ENCODE measurements around the gene NOX5.

DNA sequence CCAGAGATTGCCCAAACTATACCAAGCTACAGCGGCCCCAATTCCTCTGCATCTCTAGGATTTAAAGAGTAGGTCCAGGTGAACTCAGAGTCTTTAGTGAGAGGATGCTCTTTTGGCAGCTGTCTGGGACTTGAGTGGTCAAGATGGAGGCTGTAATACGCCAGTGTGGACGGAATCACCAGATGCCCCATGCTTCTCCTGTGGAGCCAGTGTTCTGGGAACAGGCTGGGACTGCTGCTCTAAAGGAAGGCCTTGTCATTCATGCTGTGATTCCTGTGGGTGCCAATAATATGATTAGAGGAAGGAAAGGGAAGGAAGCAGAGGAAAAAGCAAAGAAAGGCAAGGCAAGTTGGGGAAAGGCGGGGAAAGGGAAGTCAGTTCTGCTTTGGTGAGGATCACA, 17.4 kb upstream of the NOX5 start:
- TF ChIP-seq, protein P1, sequence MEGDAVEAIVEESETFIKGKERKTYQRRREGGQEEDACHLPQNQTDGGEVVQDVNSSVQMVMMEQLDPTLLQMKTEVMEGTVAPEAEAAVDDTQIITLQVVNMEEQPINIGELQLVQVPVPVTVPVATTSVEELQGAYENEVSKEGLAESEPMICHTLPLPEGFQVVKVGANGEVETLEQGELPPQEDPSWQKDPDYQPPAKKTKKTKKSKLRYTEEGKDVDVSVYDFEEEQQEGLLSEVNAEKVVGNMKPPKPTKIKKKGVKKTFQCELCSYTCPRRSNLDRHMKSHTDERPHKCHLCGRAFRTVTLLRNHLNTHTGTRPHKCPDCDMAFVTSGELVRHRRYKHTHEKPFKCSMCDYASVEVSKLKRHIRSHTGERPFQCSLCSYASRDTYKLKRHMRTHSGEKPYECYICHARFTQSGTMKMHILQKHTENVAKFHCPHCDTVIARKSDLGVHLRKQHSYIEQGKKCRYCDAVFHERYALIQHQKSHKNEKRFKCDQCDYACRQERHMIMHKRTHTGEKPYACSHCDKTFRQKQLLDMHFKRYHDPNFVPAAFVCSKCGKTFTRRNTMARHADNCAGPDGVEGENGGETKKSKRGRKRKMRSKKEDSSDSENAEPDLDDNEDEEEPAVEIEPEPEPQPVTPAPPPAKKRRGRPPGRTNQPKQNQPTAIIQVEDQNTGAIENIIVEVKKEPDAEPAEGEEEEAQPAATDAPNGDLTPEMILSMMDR (IDR thresholded peaks at IDR 0.05): no peak
- TF ChIP-seq EZH2 (IDR thresholded peaks at IDR 0.05; ENCODE audit: borderline replicate concordance, insufficient read depth, low read depth, low read length, poor library complexity, severe bottlenecking): no peak
